Neuronal stem cell (in vitro differentiated cells): ENCODE measurements around the gene AMMECR1.

Experiments
- DNase-seq: peaks from one replicate; pipeline ENCODE4 v3.0.0-alpha.2; 2013; ENCODE audit warnings: low spot score
- H2AFZ ChIP-seq: one replicate; pipeline ENCODE4 v1.6.1; 2013; ENCODE audit warnings: mild to moderate bottlenecking, low read length, inconsistent platforms
- H2AK5ac ChIP-seq: 2 replicates; pipeline ENCODE4 v1.6.1; 2013; ENCODE audit warnings: low read depth, mild to moderate bottlenecking, inconsistent platforms, low read length, moderate library complexity, mixed read lengths
- H2BK120ac ChIP-seq: 2 replicates; pipeline ENCODE4 v1.6.1; 2013; ENCODE audit warnings: low read depth, mild to moderate bottlenecking, inconsistent platforms, low read length, moderate library complexity, mixed read lengths
- H2BK12ac ChIP-seq: one replicate; pipeline ENCODE4 v1.6.1; 2013; ENCODE audit warnings: low read length, inconsistent platforms
- H2BK15ac ChIP-seq: 2 replicates; pipeline ENCODE4 v1.6.1; 2013; ENCODE audit warnings: mild to moderate bottlenecking, low read length, inconsistent platforms, mixed read lengths
- H2BK5ac ChIP-seq: one replicate; pipeline ENCODE4 v1.6.1; 2013; ENCODE audit warnings: inconsistent platforms, mild to moderate bottlenecking, low read length, moderate library complexity
- H3K14ac ChIP-seq: one replicate; pipeline ENCODE4 v1.6.1; 2013; ENCODE audit warnings: low read length, inconsistent platforms
- H3K18ac ChIP-seq: 2 replicates; pipeline ENCODE4 v1.6.1; 2013; ENCODE audit warnings: low read length, inconsistent platforms
- H3K23ac ChIP-seq: 2 replicates; pipeline ENCODE4 v1.6.1; 2013; ENCODE audit warnings: low read depth, mild to moderate bottlenecking, mixed read lengths, low read length, inconsistent platforms; ENCODE audit not compliant: poor library complexity
- H3K27ac ChIP-seq: replicated peaks from 3 replicates; pipeline ENCODE4 v1.5.1; 2013; ENCODE audit warnings: low read length, inconsistent platforms
- H3K27me3 ChIP-seq, 3 experiments: 2 replicates each; pipeline ENCODE4 v1.6.1; 2013; ENCODE audit warnings: low read length in 3 of 3, mild to moderate bottlenecking in 2 of 3, inconsistent platforms in 1 of 3, low read depth in 1 of 3, mixed read lengths in 1 of 3, moderate library complexity in 1 of 3; ENCODE audit not compliant: control insufficient read depth in 3 of 3, insufficient read depth in 3 of 3
- H3K36me3 ChIP-seq, 2 donors: replicated peaks in 1 of 2; 2 replicates each; pipeline ENCODE4 v1.6.1; 2013; ENCODE audit warnings: low read length in 2 of 2; ENCODE audit not compliant: control insufficient read depth in 2 of 2, insufficient read depth in 2 of 2
- H3K4ac ChIP-seq: 2 replicates; pipeline ENCODE4 v1.6.1; 2013; ENCODE audit warnings: inconsistent platforms, mild to moderate bottlenecking, low read length, moderate library complexity
- H3K4me1 ChIP-seq, 2 donors: 1 replicate in 1 of 2; 2 replicates in 1 of 2; pipeline ENCODE4 v1.6.1; 2013; ENCODE audit warnings: low read length in 2 of 2, low read depth in 1 of 2; ENCODE audit not compliant: control insufficient read depth in 2 of 2, insufficient read depth in 1 of 2
- H3K4me2 ChIP-seq: one replicate; pipeline ENCODE4 v1.6.1; 2013; ENCODE audit warnings: mild to moderate bottlenecking, low read length, inconsistent platforms; ENCODE audit not compliant: insufficient read depth, poor library complexity, severe bottlenecking
- H3K4me3 ChIP-seq, 2 donors: 2 replicates each; pipeline ENCODE4 v1.5.1; 2013; ENCODE audit warnings: low read length in 2 of 2, mild to moderate bottlenecking in 2 of 2, inconsistent platforms in 1 of 2, moderate library complexity in 1 of 2
- H3K79me1 ChIP-seq: one replicate; pipeline ENCODE4 v1.6.1; 2013; ENCODE audit warnings: low read depth, mild to moderate bottlenecking, inconsistent platforms, low read length, moderate library complexity
- H3K9ac ChIP-seq: one replicate; pipeline ENCODE4 v1.6.1; 2013; ENCODE audit warnings: mild to moderate bottlenecking, low read depth, low read length, inconsistent platforms; ENCODE audit not compliant: poor library complexity
- H3K9me3 ChIP-seq, 2 donors: replicated peaks in 1 of 2; 2 replicates each; pipeline versions ENCODE3 to v1.6.1; 2013; ENCODE audit warnings: low read length in 2 of 2, mild to moderate bottlenecking in 2 of 2, inconsistent platforms in 1 of 2, low read depth in 1 of 2, mixed read lengths in 1 of 2, moderate library complexity in 1 of 2; ENCODE audit not compliant: control insufficient read depth in 2 of 2, insufficient read depth in 1 of 2
- H4K8ac ChIP-seq: one replicate; pipeline ENCODE4 v1.6.1; 2013; ENCODE audit warnings: low read depth, mild to moderate bottlenecking, inconsistent platforms, low read length, moderate library complexity
- H4K91ac ChIP-seq: one replicate; pipeline ENCODE4 v1.6.1; 2013; ENCODE audit warnings: low read length, low read depth, mild to moderate bottlenecking, inconsistent platforms; ENCODE audit not compliant: poor library complexity
- WGBS, 2 donors: extraction: QIAGEN DNeasy Blood & Tissue Kit; methylation state at CpG; one replicate each; pipeline ENCODE4 v1.1.7; 2013; ENCODE audit warnings: missing lambda C conversion rate in 2 of 2, mixed read lengths in 1 of 2; ENCODE audit not compliant: insufficient read length in 2 of 2, insufficient replicate concordance in 1 of 2; ENCODE audit errors: extremely low coverage in 2 of 2; 5-methylcytosine and 5-hydroxymethylcytosine counted together

The AMMECR1 gene

GRCh38 chrX:110257889-110258288 is 60.0 kb downstream of the AMMECR1 start:
- H3K4ac ChIP-seq, result no peak overlapping the region

DNA sequence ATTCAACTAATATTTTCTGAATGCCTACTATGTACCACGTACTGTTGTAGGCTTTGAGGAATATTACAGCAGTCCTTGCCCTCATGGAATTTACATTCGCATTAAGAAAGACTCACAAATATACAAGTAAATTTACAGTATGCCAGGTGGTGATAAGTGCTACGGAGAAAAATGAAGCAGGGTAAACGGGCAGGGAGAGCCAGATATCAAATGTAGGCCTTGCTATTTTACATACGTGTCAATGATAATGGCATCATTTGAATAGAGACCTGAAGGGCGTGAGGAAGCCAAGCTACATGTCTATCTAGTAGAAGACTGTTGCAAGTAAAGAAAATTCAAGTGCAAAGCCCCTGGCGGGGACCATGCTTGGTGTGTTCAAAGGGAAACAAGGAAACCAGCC is 65.2 kb downstream of the AMMECR1 start:
- Histone ChIP-seq H3K4me1 (peaks cover 0 to 2% of the 10 kb centered on the region in 2 donors), H3K79me1 (no peaks in the 10 kb centered on the region), H3K9ac (no peak overlapping the region), H3K4me2 (no peak overlapping the region), H3K36me3 (no peaks in the 10 kb centered on the region), H2AK5ac (no peak overlapping the region), H3K4ac (no peak overlapping the region), H2BK15ac (no peak overlapping the region), H3K27me3 (no peaks in the 10 kb centered on the region), H3K9me3 (no peaks in the 10 kb centered on the region), H2BK12ac (no peak overlapping the region), H3K27ac (no peak overlapping the region), H2AFZ (no peak overlapping the region), H4K8ac (no peak overlapping the region), H2BK120ac (no peak overlapping the region), H4K91ac (no peak overlapping the region), H3K18ac (no peak overlapping the region), H2BK5ac (no peak overlapping the region), H3K4me3 (no peak overlapping the region), H3K14ac (no peak overlapping the region), H3K23ac (no peak overlapping the region)
- WGBS, 2 donors, result no CpG with 5 or more reads among the region's 7 CpGs
- no peak for DNase-seq

More at GRCh38 chrX:110257889-110258288, 60.0 kb downstream of the AMMECR1 start:
- no peak overlapping the region for H2BK120ac ChIP-seq
- peaks cover 0 to 2% of the 10 kb centered on the region in 2 donors for H3K4me1 ChIP-seq
- no peak overlapping the region for H3K23ac ChIP-seq
- H3K9me3 ChIP-seq, result no peaks in the 10 kb centered on the region
- no peak overlapping the region for H3K18ac ChIP-seq
- H3K4me2 ChIP-seq, result no peak overlapping the region
- WGBS, 2 donors, result no CpG with 5 or more reads among the region's 1 CpG
- H3K9ac ChIP-seq, result no peak overlapping the region
- H3K79me1 ChIP-seq, result no peaks in the 10 kb centered on the region
- no peak overlapping the region for H2AK5ac ChIP-seq
- no peak overlapping the region for H4K8ac ChIP-seq
- H4K91ac ChIP-seq, result no peak overlapping the region
- no peak overlapping the region for H2BK15ac ChIP-seq
- no peak overlapping the region for H3K14ac ChIP-seq
- H2AFZ ChIP-seq, result no peak overlapping the region
- H3K36me3 ChIP-seq, result no peaks in the 10 kb centered on the region
- no peak overlapping the region for H3K27ac ChIP-seq
- H3K4me3 ChIP-seq, result no peak overlapping the region
- DNase-seq, result no peak
- no peaks in the 10 kb centered on the region for H3K27me3 ChIP-seq
- H2BK5ac ChIP-seq, result no peak overlapping the region
- H2BK12ac ChIP-seq, result no peak overlapping the region

DNA sequence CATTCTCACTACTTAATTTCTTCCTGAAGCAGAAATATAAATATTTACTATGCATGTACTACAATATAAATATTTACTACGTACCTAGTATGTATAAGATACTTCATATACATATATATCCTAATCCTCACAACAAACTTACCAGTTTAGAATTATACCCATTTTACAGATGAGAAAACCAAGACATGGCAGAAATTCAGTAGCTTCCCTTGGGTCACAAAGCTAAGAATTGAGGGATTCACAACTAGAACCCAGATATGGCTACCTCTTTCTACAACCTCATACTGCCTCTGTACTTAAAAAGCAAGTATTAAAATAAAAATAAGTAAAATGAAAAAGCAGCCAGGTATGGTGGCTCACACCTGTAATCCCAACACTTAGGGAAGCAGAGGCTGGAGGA is 65.9 kb downstream of the AMMECR1 start:
- DNase-seq, result no peak
- no CpG with 5 or more reads among the region's 1 CpG for WGBS, 2 donors
- H4K91ac ChIP-seq, result no peak overlapping the region
- H3K4me3 ChIP-seq, result no peak overlapping the region
- H2BK120ac ChIP-seq, result no peak overlapping the region
- H3K27ac ChIP-seq, result no peak overlapping the region
- no peaks in the 10 kb centered on the region for H3K36me3 ChIP-seq
- H3K4me1 ChIP-seq, result peaks cover 0 to 2% of the 10 kb centered on the region in 2 donors
- H3K4me2 ChIP-seq, result no peak overlapping the region
- no peak overlapping the region for H3K18ac ChIP-seq
- no peaks in the 10 kb centered on the region for H3K79me1 ChIP-seq
- H2AK5ac ChIP-seq, result no peak overlapping the region
- H2BK15ac ChIP-seq, result no peak overlapping the region
- H2BK5ac ChIP-seq, result no peak overlapping the region
- H3K27me3 ChIP-seq, result no peaks in the 10 kb centered on the region
- H3K14ac ChIP-seq, result no peak overlapping the region
- no peak overlapping the region for H3K23ac ChIP-seq
- no peak overlapping the region for H2AFZ ChIP-seq
- no peak overlapping the region for H3K4ac ChIP-seq
- H4K8ac ChIP-seq, result no peak overlapping the region
- no peaks in the 10 kb centered on the region for H3K9me3 ChIP-seq
- H3K9ac ChIP-seq, result no peak overlapping the region
- no peak overlapping the region for H2BK12ac ChIP-seq

- H4K8ac ChIP-seq, result no peak overlapping the region
- no peak overlapping the region for H3K23ac ChIP-seq
- H2BK5ac ChIP-seq, result no peak overlapping the region
- no peak overlapping the region for H3K4me3 ChIP-seq
- H3K9ac ChIP-seq, result no peak overlapping the region
- no peak overlapping the region for H2BK120ac ChIP-seq
- H3K27ac ChIP-seq, result no peak overlapping the region
- no peak overlapping the region for H3K18ac ChIP-seq
- H3K4me2 ChIP-seq, result no peak overlapping the region
- no peak overlapping the region for H2BK15ac ChIP-seq
- H4K91ac ChIP-seq, result no peak overlapping the region
- H2AK5ac ChIP-seq, result no peak overlapping the region
- H3K36me3 ChIP-seq, result no peaks in the 10 kb centered on the region
- DNase-seq, result no peak
- no peaks in the 10 kb centered on the region for H3K27me3 ChIP-seq
- no peaks in the 10 kb centered on the region for H3K79me1 ChIP-seq
- no peak overlapping the region for H3K4ac ChIP-seq
- no peak overlapping the region for H2BK12ac ChIP-seq
- H2AFZ ChIP-seq, result no peak overlapping the region
- WGBS, 2 donors, result no CpG with 5 or more reads among the region's 1 CpG
- no peaks in the 10 kb centered on the region for H3K9me3 ChIP-seq
- no peak overlapping the region for H3K14ac ChIP-seq
- peaks cover 0 to 2% of the 10 kb centered on the region in 2 donors for H3K4me1 ChIP-seq
These were observed 66.4 kb downstream of the AMMECR1 start for GRCh38 chrX:110251526-110251925.
